Neural cell (in vitro differentiated cells): Measurements from ENCODE around the gene CLASP1. TPM values are rescaled to one million over a fixed set of nuclear protein-coding genes. Genes with fewer than 3 reads are reported as not detected.

Experiments
- H2AFZ ChIP-seq: fragments of 200-600, 300-800 bp; sonication (generic), shearing (Covaris generic); 2 replicates; pipeline ENCODE4 v1.6.0; 2014; ENCODE audit warnings: low read depth, mild to moderate bottlenecking, antibody characterized with exemption, low read length, moderate library complexity
- H3F3A ChIP-seq: fragments of 200-600 bp; shearing (Covaris generic); 2 replicates; pipeline ENCODE4 v1.6.1; 2016; ENCODE audit warnings: mild to moderate bottlenecking, moderate library complexity, mixed read lengths, antibody characterized with exemption, low read length; ENCODE audit not compliant: insufficient read depth, poor library complexity, severe bottlenecking
- H3K27ac ChIP-seq: fragments of 200-600, 300-800 bp; sonication (generic), shearing (Covaris generic); 2 replicates; pipeline ENCODE4 v1.5.1; 2014; ENCODE audit warnings: mild to moderate bottlenecking, low read length, moderate library complexity
- H3K27me3 ChIP-seq: fragments of 300-800, 200-600 bp; sonication (generic), shearing (Covaris generic); 2 replicates; pipeline ENCODE4 v1.6.0; 2014; ENCODE audit warnings: mild to moderate bottlenecking, low read depth, low read length, moderate library complexity; ENCODE audit not compliant: insufficient read depth
- H3K36me3 ChIP-seq: fragments of 300-800, 200-600 bp; sonication (generic), shearing (Covaris generic); 2 replicates; pipeline ENCODE4 v1.5.1; 2014; ENCODE audit warnings: mild to moderate bottlenecking, antibody characterized with exemption, low read length, moderate library complexity; ENCODE audit not compliant: insufficient read depth
- H3K4me2 ChIP-seq: fragments of 300-800, 200-600 bp; sonication (generic), shearing (Covaris generic); 2 replicates; pipeline ENCODE4 v1.6.0; 2014; ENCODE audit warnings: mild to moderate bottlenecking, low read length
- H3K4me3 ChIP-seq: fragments of 300-800, 200-600 bp; sonication (generic), shearing (Covaris generic); 2 replicates; pipeline ENCODE4 v1.5.1; 2014; ENCODE audit warnings: mild to moderate bottlenecking, low read length, moderate library complexity
- H3K79me2 ChIP-seq: fragments of 200-600 bp; shearing (Covaris generic); replicated peaks from 2 replicates; pipeline ENCODE4 v1.6.0; 2014; ENCODE audit warnings: mild to moderate bottlenecking, low read length, moderate library complexity; ENCODE audit not compliant: insufficient read depth
- H3K9ac ChIP-seq: fragments of 300-800, 200-600 bp; sonication (generic), shearing (Covaris generic); 2 replicates; pipeline ENCODE4 v1.6.1; 2016; ENCODE audit warnings: mild to moderate bottlenecking, low read length, mixed read lengths
- H3K9me2 ChIP-seq: fragments of 200-600 bp; shearing (Covaris generic); 2 replicates; pipeline ENCODE4 v1.6.1; 2016; ENCODE audit warnings: mild to moderate bottlenecking, low read length, mixed read lengths; ENCODE audit not compliant: insufficient read depth
- H3K9me3 ChIP-seq: fragments of 200-600, 300-800 bp; sonication (generic), shearing (Covaris generic); 2 replicates; pipeline ENCODE4 v1.6.1; 2016; ENCODE audit warnings: mild to moderate bottlenecking, mixed run types, low read length, moderate library complexity, mixed read lengths
- H4K20me1 ChIP-seq: fragments of 200-600 bp; shearing (Covaris generic); 2 replicates; pipeline ENCODE4 v1.6.1; 2016; ENCODE audit warnings: mild to moderate bottlenecking, mixed run types; ENCODE audit not compliant: insufficient read depth
- EP300 ChIP-seq: fragments of 450-650 bp; conservative IDR thresholded peaks from 2 replicates; pipeline ENCODE4 v1.6.1; 2014; ENCODE audit warnings: antibody characterized with exemption, mild to moderate bottlenecking, moderate library complexity; ENCODE audit not compliant: poor library complexity, severe bottlenecking
- EZH2 ChIP-seq: fragments of 200-600, 300-800 bp; shearing (Covaris generic), sonication (generic); IDR thresholded peaks from 2 replicates; pipeline ENCODE4 v1.6.1; 2014; ENCODE audit warnings: antibody characterized with exemption, low read length, borderline replicate concordance, mild to moderate bottlenecking; ENCODE audit not compliant: insufficient read depth, poor library complexity, severe bottlenecking
- MXI1 ChIP-seq: fragments of 450-650 bp; conservative IDR thresholded peaks from 2 replicates; pipeline ENCODE4 v1.6.1; 2014; ENCODE audit warnings: antibody characterized with exemption, mild to moderate bottlenecking; ENCODE audit not compliant: poor library complexity, severe bottlenecking
- POLR2AphosphoS5 ChIP-seq: IDR thresholded peaks from 2 replicates; pipeline ENCODE4 v1.6.1; 2012
- RAD21 ChIP-seq: fragments of 450-650 bp; conservative IDR thresholded peaks from 2 replicates; pipeline ENCODE4 v1.6.1; 2014; ENCODE audit warnings: antibody characterized with exemption, mild to moderate bottlenecking, moderate library complexity
- REST ChIP-seq: IDR thresholded peaks from 2 replicates; pipeline ENCODE4 v1.6.1; 2012; ENCODE audit warnings: borderline replicate concordance
- SMC3 ChIP-seq: fragments of 450-650 bp; conservative IDR thresholded peaks from 2 replicates; pipeline ENCODE4 v1.6.1; 2014; ENCODE audit warnings: antibody characterized with exemption, mild to moderate bottlenecking, moderate library complexity; ENCODE audit not compliant: poor library complexity
- TAF1 ChIP-seq: IDR thresholded peaks from 2 replicates; pipeline ENCODE4 v1.6.1; 2012; ENCODE audit warnings: low read depth
- polyA plus RNA-seq: library from polyadenylated mRNA; depleted of rRNA; stranded (reverse); fragments of >200 nt; gene quantifications from 2 replicates; pipeline ENCODE4 v1.2.3, GENCODE V29; 2014
- TF ChIP-seq, protein P1 (sequence below): fragments of 450-650 bp; IDR thresholded peaks from 2 replicates; pipeline ENCODE4 v1.5.1; 2014; ENCODE audit warnings: antibody characterized with exemption, mild to moderate bottlenecking, moderate library complexity; ENCODE audit not compliant: poor library complexity, severe bottlenecking

CLASP1 gene
- polyA plus RNA-seq, 1 donor from 2014 or later: 41.3 TPM

GRCh38 chr2:121360566-121361300 is 288.5 kb downstream of the CLASP1 start:
- Histone ChIP-seq H3K79me2 (no peaks in the 10 kb centered on the region), H3F3A (no peaks in the 10 kb centered on the region), H3K9me3 (no peaks in the 10 kb centered on the region), H3K4me2 (no peak overlapping the region), H3K27ac (no peak overlapping the region), H4K20me1 (no peaks in the 10 kb centered on the region), H3K27me3 (no peaks in the 10 kb centered on the region), H3K9ac (no peak overlapping the region), H2AFZ (no peak overlapping the region), H3K4me3 (no peak overlapping the region), H3K9me2 (no peaks in the 10 kb centered on the region), H3K36me3 (peaks cover 8% of the 10 kb centered on the region)
- TF ChIP-seq MXI1: no peak
- TF ChIP-seq RAD21: no peak
- TF ChIP-seq POLR2AphosphoS5: no peak
- no peak for TF ChIP-seq REST
- TF ChIP-seq EP300: no peak
- TF ChIP-seq SMC3: no peak
- TF ChIP-seq TAF1: no peak
- TF ChIP-seq, protein P1, sequence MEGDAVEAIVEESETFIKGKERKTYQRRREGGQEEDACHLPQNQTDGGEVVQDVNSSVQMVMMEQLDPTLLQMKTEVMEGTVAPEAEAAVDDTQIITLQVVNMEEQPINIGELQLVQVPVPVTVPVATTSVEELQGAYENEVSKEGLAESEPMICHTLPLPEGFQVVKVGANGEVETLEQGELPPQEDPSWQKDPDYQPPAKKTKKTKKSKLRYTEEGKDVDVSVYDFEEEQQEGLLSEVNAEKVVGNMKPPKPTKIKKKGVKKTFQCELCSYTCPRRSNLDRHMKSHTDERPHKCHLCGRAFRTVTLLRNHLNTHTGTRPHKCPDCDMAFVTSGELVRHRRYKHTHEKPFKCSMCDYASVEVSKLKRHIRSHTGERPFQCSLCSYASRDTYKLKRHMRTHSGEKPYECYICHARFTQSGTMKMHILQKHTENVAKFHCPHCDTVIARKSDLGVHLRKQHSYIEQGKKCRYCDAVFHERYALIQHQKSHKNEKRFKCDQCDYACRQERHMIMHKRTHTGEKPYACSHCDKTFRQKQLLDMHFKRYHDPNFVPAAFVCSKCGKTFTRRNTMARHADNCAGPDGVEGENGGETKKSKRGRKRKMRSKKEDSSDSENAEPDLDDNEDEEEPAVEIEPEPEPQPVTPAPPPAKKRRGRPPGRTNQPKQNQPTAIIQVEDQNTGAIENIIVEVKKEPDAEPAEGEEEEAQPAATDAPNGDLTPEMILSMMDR: no peak

DNA sequence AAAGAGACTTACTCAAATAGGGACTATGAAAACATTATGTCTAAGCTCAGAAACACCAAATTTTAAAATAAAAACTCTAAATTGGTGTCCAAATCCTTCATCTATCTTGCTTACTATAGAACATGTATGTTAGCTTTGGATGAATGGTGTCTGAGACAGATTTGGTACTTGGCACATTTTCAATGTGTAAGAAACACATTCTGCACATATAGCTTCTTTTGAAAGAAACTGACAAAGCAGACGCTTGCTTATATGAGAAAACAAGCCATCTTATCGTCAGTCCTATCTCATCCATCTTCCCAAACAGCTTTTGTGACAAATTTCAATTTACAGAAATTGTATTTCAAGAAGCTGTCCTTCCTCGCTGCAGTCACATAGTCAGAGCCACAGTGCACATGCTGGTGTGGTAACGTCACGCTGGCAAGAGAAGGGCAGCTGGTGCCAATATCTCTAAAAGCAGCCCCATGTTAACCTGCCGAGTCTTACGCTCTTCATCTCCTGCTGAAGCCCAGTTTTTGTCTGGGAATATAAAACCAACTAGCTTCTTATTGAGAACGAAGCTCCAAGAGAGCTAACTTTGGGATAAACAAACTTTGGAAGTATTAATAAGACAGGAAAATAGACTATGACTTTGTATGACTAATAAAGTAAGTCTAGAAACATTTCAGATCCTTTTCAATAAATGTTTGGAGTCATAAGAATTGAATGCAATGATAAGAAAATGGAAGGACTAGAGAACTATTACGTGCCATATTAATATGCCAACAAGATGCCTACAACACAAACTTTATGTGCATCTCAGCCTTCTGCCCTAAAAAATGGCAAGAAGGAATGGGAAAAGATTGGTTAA is 289.3 kb downstream of the CLASP1 start:
- Histone ChIP-seq H3K27ac (no peak overlapping the region), H3F3A (no peaks in the 10 kb centered on the region), H3K9me2 (no peaks in the 10 kb centered on the region), H3K9ac (no peak overlapping the region), H3K4me2 (no peak overlapping the region), H3K79me2 (no peaks in the 10 kb centered on the region), H3K4me3 (no peak overlapping the region), H3K36me3 (peaks cover 8% of the 10 kb centered on the region), H3K9me3 (no peaks in the 10 kb centered on the region), H3K27me3 (no peaks in the 10 kb centered on the region), H2AFZ (no peak overlapping the region), H4K20me1 (no peaks in the 10 kb centered on the region)
- TF ChIP-seq REST: no peak
- TF ChIP-seq EZH2: no peak
- TF ChIP-seq MXI1: no peak
- TF ChIP-seq EP300: no peak
- TF ChIP-seq TAF1: no peak
- TF ChIP-seq SMC3: no peak
- TF ChIP-seq RAD21: no peak
- TF ChIP-seq, protein P1: no peak
- TF ChIP-seq POLR2AphosphoS5: no peak
